HepG2 (cell line): ENCODE measurements around the gene HLA-DMB. TPM values are rescaled to one million over a fixed set of nuclear protein-coding genes. Genes with fewer than 3 reads are reported as not detected.

Source experiments
- ARID2 ChIP-seq: sonication (generic); formaldehyde crosslinking; IDR thresholded peaks from 2 replicates; pipeline ENCODE4 v1.8.1; 2022; ENCODE audit warnings: mild to moderate bottlenecking, missing genetic modification reagents, borderline replicate concordance
- ARNT2 ChIP-seq: sonication (generic); formaldehyde crosslinking; IDR thresholded peaks from 2 replicates; pipeline ENCODE4 v1.8.0; 2022; ENCODE audit warnings: mild to moderate bottlenecking, low read depth, missing genetic modification reagents, moderate library complexity
- HNRNPLL ChIP-seq: fragments of 200-400 bp; formaldehyde crosslinking; IDR thresholded peaks from 2 replicates; pipeline ENCODE4 v1.6.1; 2017; ENCODE audit warnings: mild to moderate bottlenecking, low read depth, low read length; ENCODE audit not compliant: poor library complexity, severe bottlenecking
- PAF1 ChIP-seq: IDR thresholded peaks from 2 replicates; pipeline ENCODE4 v1.6.1; 2016; ENCODE audit warnings: missing genetic modification reagents, missing compliant biosample characterization
- POGZ ChIP-seq: sonication (generic); formaldehyde crosslinking; IDR thresholded peaks from 2 replicates; pipeline ENCODE4 v1.4.0; 2020; ENCODE audit warnings: mild to moderate bottlenecking, missing genetic modification reagents
- REL ChIP-seq: sonication (generic); formaldehyde crosslinking; conservative IDR thresholded peaks from 2 replicates; pipeline ENCODE4 v1.8.0; 2022; ENCODE audit warnings: mild to moderate bottlenecking, missing genetic modification reagents, moderate library complexity
- YEATS2 ChIP-seq: sonication (generic); formaldehyde crosslinking; IDR thresholded peaks from 2 replicates; pipeline ENCODE4 v1.4.0; 2020; ENCODE audit warnings: missing genetic modification reagents, borderline replicate concordance
- ZNF160 ChIP-seq: sonication (generic); formaldehyde crosslinking; IDR thresholded peaks from 2 replicates; pipeline ENCODE4 v1.8.0; 2022; ENCODE audit warnings: mild to moderate bottlenecking, inconsistent platforms, missing genetic modification reagents
- ZNF431 ChIP-seq: sonication (generic); formaldehyde crosslinking; IDR thresholded peaks from 2 replicates; pipeline ENCODE4 v1.9.0; 2022; ENCODE audit warnings: missing genetic modification reagents, low read depth, mild to moderate bottlenecking, borderline replicate concordance
- ZNF747 ChIP-seq: sonication (generic); formaldehyde crosslinking; IDR thresholded peaks from 2 replicates; pipeline ENCODE4 v1.8.1; 2023; ENCODE audit warnings: missing genetic modification reagents, mild to moderate bottlenecking, borderline replicate concordance
- ZNF792 ChIP-seq: IDR thresholded peaks from 2 replicates; pipeline ENCODE4 v1.6.1; 2016
- ZSCAN31 ChIP-seq: sonication (generic); formaldehyde crosslinking; IDR thresholded peaks from 2 replicates; pipeline ENCODE4 v1.5.0; 2020; ENCODE audit warnings: low read depth, mild to moderate bottlenecking, missing genetic modification reagents
- polyA plus RNA-seq, 8 experiments: library from polyadenylated mRNA; depleted of rRNA in 3 of 8; stranded (reverse) in 7 of 8; unstranded in 1 of 8; fragments of >200 nt; fragmentation: Illumina TruSeq in 4 of 8; extraction: Trizol in 4 of 8; gene quantifications; 2 replicates each; pipeline versions ENCODE4 v1.2.1 to v1.2.3, GENCODE V29; 2011 to 2016; ENCODE audit warnings: low read depth in 4 of 8, missing spikeins in 1 of 8, mixed read lengths in 1 of 8; ENCODE audit not compliant: insufficient read depth in 1 of 8
- total RNA-seq, 5 experiments: library from RNA; depleted of rRNA; stranded (reverse); fragments of >200 nt; fragmentation: Illumina TruSeq; extraction: Trizol; gene quantifications; 2 replicates each; pipeline ENCODE4 v1.2.3, GENCODE V29; 2016; ENCODE audit warnings: low read depth in 1 of 5
- TF ChIP-seq, protein P1 (sequence below): IDR thresholded peaks from 2 replicates; pipeline ENCODE4 v1.6.1; 2012; ENCODE audit warnings: low read length, improper control_type of control experiment
- TF ChIP-seq, protein P2 (sequence below): sonication (generic); formaldehyde crosslinking; IDR thresholded peaks from 2 replicates; pipeline ENCODE4 v1.4.0; 2020; ENCODE audit warnings: missing genetic modification reagents
- TF ChIP-seq, protein P3 (sequence below): sonication (generic); formaldehyde crosslinking; IDR thresholded peaks from 2 replicates; pipeline ENCODE4 v1.5.0; 2020; ENCODE audit warnings: mild to moderate bottlenecking, missing genetic modification reagents, moderate library complexity
- TF ChIP-seq, protein P4 (sequence below): sonication (generic); formaldehyde crosslinking; conservative IDR thresholded peaks from 2 replicates; pipeline ENCODE4 v1.8.0; 2022; ENCODE audit warnings: low read depth, missing genetic modification reagents
- TF ChIP-seq, protein P5 (sequence below): sonication (generic); formaldehyde crosslinking; IDR thresholded peaks from 2 replicates; pipeline ENCODE4 v1.5.0; 2020; ENCODE audit warnings: missing genetic modification reagents
- TF ChIP-seq, protein P6 (sequence below): IDR thresholded peaks from 2 replicates; pipeline ENCODE4 v1.6.1; 2012; ENCODE audit warnings: inconsistent platforms

Gene HLA-DMB
- total and polyA plus RNA-seq, 2 of the 13 experiments (the other 11 are each of a cell fraction or from before 2014, with no cell fraction given): not detected

DNA sequence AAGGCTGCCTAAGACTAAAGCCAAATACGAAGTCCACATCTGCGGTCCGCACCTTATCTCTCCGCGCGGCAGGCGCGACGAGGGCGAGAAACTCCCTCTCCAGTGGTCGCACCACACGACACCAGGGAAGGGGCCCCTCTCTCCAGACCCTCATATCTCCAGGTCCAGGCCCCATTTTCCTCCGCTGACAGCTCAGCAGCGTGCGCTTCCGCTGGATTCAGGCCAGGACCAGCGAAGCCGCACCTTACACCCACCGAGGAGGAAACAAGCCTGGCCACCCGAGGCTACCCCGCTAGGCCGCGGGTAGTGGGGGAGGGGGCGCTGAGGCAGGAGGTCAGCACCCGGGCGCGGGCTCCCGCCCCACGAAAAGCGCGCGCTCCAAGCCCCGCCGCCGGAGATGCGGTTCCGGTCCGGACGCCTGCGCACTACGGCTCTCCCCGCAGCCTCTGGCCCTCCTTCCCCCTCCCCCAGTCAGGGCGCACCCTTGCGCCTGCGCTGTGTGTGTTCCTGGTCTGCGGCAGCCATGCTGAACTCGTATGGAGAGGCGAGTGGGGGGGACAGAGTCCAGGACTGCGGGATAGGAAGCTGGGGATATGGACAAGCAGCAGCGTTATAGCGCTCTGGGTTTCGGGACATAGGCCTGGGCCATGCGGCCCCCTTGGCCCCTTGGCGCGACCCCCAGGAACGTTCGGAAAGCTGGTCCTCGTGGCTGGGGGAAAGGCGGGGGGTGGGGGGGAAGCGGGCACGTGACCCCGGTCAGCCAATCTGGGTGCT is 27.5 kb upstream of the HLA-DMB start, which contains the start of gene BRD2 (continued):
- TF ChIP-seq, protein P1, sequence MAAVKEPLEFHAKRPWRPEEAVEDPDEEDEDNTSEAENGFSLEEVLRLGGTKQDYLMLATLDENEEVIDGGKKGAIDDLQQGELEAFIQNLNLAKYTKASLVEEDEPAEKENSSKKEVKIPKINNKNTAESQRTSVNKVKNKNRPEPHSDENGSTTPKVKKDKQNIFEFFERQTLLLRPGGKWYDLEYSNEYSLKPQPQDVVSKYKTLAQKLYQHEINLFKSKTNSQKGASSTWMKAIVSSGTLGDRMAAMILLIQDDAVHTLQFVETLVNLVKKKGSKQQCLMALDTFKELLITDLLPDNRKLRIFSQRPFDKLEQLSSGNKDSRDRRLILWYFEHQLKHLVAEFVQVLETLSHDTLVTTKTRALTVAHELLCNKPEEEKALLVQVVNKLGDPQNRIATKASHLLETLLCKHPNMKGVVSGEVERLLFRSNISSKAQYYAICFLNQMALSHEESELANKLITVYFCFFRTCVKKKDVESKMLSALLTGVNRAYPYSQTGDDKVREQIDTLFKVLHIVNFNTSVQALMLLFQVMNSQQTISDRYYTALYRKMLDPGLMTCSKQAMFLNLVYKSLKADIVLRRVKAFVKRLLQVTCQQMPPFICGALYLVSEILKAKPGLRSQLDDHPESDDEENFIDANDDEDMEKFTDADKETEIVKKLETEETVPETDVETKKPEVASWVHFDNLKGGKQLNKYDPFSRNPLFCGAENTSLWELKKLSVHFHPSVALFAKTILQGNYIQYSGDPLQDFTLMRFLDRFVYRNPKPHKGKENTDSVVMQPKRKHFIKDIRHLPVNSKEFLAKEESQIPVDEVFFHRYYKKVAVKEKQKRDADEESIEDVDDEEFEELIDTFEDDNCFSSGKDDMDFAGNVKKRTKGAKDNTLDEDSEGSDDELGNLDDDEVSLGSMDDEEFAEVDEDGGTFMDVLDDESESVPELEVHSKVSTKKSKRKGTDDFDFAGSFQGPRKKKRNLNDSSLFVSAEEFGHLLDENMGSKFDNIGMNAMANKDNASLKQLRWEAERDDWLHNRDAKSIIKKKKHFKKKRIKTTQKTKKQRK: no peak
- TF ChIP-seq ZNF747 (CRISPR knock-in tag): peak; percentile 69
- TF ChIP-seq, protein P2, sequence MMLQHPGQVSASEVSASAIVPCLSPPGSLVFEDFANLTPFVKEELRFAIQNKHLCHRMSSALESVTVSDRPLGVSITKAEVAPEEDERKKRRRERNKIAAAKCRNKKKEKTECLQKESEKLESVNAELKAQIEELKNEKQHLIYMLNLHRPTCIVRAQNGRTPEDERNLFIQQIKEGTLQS: peak; percentile 51; the same call in 1 of the 2 replicates
- no peak; the same call in 1 of the 2 replicates for TF ChIP-seq ZNF792 (CRISPR knock-in tag)
- TF ChIP-seq, protein P3, sequence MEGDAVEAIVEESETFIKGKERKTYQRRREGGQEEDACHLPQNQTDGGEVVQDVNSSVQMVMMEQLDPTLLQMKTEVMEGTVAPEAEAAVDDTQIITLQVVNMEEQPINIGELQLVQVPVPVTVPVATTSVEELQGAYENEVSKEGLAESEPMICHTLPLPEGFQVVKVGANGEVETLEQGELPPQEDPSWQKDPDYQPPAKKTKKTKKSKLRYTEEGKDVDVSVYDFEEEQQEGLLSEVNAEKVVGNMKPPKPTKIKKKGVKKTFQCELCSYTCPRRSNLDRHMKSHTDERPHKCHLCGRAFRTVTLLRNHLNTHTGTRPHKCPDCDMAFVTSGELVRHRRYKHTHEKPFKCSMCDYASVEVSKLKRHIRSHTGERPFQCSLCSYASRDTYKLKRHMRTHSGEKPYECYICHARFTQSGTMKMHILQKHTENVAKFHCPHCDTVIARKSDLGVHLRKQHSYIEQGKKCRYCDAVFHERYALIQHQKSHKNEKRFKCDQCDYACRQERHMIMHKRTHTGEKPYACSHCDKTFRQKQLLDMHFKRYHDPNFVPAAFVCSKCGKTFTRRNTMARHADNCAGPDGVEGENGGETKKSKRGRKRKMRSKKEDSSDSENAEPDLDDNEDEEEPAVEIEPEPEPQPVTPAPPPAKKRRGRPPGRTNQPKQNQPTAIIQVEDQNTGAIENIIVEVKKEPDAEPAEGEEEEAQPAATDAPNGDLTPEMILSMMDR (CRISPR knock-in tag): peak; percentile 42; the same call in 1 of the 2 replicates
- peak; percentile 92 for TF ChIP-seq HNRNPLL
- TF ChIP-seq ARNT2 (CRISPR knock-in tag): peak; percentile 99
- TF ChIP-seq, protein P4, sequence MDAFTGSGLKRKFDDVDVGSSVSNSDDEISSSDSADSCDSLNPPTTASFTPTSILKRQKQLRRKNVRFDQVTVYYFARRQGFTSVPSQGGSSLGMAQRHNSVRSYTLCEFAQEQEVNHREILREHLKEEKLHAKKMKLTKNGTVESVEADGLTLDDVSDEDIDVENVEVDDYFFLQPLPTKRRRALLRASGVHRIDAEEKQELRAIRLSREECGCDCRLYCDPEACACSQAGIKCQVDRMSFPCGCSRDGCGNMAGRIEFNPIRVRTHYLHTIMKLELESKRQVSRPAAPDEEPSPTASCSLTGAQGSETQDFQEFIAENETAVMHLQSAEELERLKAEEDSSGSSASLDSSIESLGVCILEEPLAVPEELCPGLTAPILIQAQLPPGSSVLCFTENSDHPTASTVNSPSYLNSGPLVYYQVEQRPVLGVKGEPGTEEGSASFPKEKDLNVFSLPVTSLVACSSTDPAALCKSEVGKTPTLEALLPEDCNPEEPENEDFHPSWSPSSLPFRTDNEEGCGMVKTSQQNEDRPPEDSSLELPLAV (CRISPR knock-in tag): peak; percentile 86; the same call in 1 of the 2 replicates
- TF ChIP-seq, protein P5, sequence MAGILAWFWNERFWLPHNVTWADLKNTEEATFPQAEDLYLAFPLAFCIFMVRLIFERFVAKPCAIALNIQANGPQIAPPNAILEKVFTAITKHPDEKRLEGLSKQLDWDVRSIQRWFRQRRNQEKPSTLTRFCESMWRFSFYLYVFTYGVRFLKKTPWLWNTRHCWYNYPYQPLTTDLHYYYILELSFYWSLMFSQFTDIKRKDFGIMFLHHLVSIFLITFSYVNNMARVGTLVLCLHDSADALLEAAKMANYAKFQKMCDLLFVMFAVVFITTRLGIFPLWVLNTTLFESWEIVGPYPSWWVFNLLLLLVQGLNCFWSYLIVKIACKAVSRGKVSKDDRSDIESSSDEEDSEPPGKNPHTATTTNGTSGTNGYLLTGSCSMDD (CRISPR knock-in tag): no peak
- TF ChIP-seq ARID2 (CRISPR knock-in tag): peak; percentile 94
- peak; percentile 95 for TF ChIP-seq REL
- TF ChIP-seq POGZ (CRISPR knock-in tag): peak; percentile 66; the same call in 1 of the 2 replicates
- peak; percentile 80 for TF ChIP-seq YEATS2 (CRISPR knock-in tag)
- TF ChIP-seq PAF1 (CRISPR knock-in tag): no peak
- TF ChIP-seq, protein P6, sequence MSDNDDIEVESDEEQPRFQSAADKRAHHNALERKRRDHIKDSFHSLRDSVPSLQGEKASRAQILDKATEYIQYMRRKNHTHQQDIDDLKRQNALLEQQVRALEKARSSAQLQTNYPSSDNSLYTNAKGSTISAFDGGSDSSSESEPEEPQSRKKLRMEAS: no peak
- peak; percentile 72; the same call in 1 of the 2 replicates for TF ChIP-seq ZNF431 (CRISPR knock-in tag)
- TF ChIP-seq ZNF160 (CRISPR knock-in tag): peak; percentile 83
- peak; percentile 91; the same call in 1 of the 2 replicates for TF ChIP-seq ZSCAN31
